K562 (cell line): ENCODE results near the gene ATP7B. TPM values are rescaled to one million over a fixed set of nuclear protein-coding genes. Genes with fewer than 3 reads are reported as not detected.

ENCODE experiments used
- BCL6 ChIP-seq: fragments of 250-450 bp; sonication (Bioruptor Pico); IDR thresholded peaks from 2 replicates; pipeline ENCODE4 v1.4.0; 2020
- CREBBP ChIP-seq: IDR thresholded peaks from one replicate; pipeline ENCODE4 v1.6.1; 2012; ENCODE audit warnings: low read depth, mild to moderate bottlenecking, control low read depth, inconsistent platforms, low read length
- ERF ChIP-seq: fragments of 450-650 bp; formaldehyde crosslinking; IDR thresholded peaks from 2 replicates; pipeline ENCODE4 v1.4.0; 2020; ENCODE audit warnings: mild to moderate bottlenecking, mixed read lengths
- ETS2 ChIP-seq: IDR thresholded peaks from 2 replicates; pipeline ENCODE4 v1.6.1; 2016; ENCODE audit warnings: borderline replicate concordance, missing genetic modification characterization, mild to moderate bottlenecking, moderate library complexity, missing compliant biosample characterization; ENCODE audit not compliant: poor library complexity, severe bottlenecking
- FOXA1 ChIP-seq: fragments of 450-650 bp; IDR thresholded peaks from 2 replicates; pipeline ENCODE4 v1.6.1; 2016; ENCODE audit warnings: mild to moderate bottlenecking, borderline replicate concordance
- HMGN3 ChIP-seq: IDR thresholded peaks from 2 replicates; pipeline ENCODE4 v1.6.1; 2011; ENCODE audit warnings: borderline replicate concordance, low read depth, mild to moderate bottlenecking, mixed read lengths, low read length; ENCODE audit not compliant: insufficient read length; ENCODE audit errors: extremely low read depth
- HOXB6 ChIP-seq: fragments of 250-450 bp; sonication (Bioruptor Pico); IDR thresholded peaks from 2 replicates; pipeline ENCODE4 v1.5.1; 2022; ENCODE audit warnings: mild to moderate bottlenecking, borderline replicate concordance
- ID3 ChIP-seq, 2 experiments: fragments of 250-450 bp in 1 of 2; fragments of 450-650 bp in 1 of 2; sonication (Bioruptor Pico) in 1 of 2; IDR thresholded peaks; 2 replicates each; pipeline versions ENCODE4 v1.6.1 to v1.8.0; 2016 to 2021; ENCODE audit warnings: mild to moderate bottlenecking in 2 of 2, moderate library complexity in 2 of 2, missing compliant biosample characterization in 1 of 2, missing genetic modification characterization in 1 of 2
- KAT7 ChIP-seq: sonication (generic); formaldehyde crosslinking; IDR thresholded peaks from 2 replicates; pipeline ENCODE4 v1.8.0; 2022; ENCODE audit warnings: missing genetic modification reagents, mild to moderate bottlenecking, borderline replicate concordance
- KLF6 ChIP-seq: fragments of 250-450 bp; sonication (Bioruptor Pico); IDR thresholded peaks from 2 replicates; pipeline ENCODE4 v1.4.0; 2020; ENCODE audit warnings: mild to moderate bottlenecking, moderate library complexity, borderline replicate concordance
- MAZ ChIP-seq, 2 experiments: fragments of 450-650 bp in 1 of 2; sonication (generic) in 1 of 2; formaldehyde crosslinking; IDR thresholded peaks in 1 of 2; conservative IDR thresholded peaks in 1 of 2; 2 replicates each; pipeline versions ENCODE4 v1.4.0 to v1.5.0; 2020; ENCODE audit warnings: mild to moderate bottlenecking in 1 of 2, missing genetic modification reagents in 1 of 2
- MEF2A ChIP-seq: IDR thresholded peaks from 2 replicates; pipeline ENCODE4 v1.6.1; 2011; ENCODE audit warnings: low read depth, mild to moderate bottlenecking, low read length, moderate library complexity; ENCODE audit not compliant: control insufficient read depth
- MLX ChIP-seq, 2 experiments: fragments of 450-650 bp in 1 of 2; sonication (generic) in 1 of 2; formaldehyde crosslinking; conservative IDR thresholded peaks; 2 replicates each; pipeline versions ENCODE4 v1.4.0 to v1.8.1; 2020 to 2022; ENCODE audit warnings: mild to moderate bottlenecking in 1 of 2, missing genetic modification reagents in 1 of 2
- NR4A1 ChIP-seq, 2 experiments: fragments of 250-450 bp in 1 of 2; fragments of 450-650 bp in 1 of 2; sonication (Bioruptor Pico) in 1 of 2; IDR thresholded peaks; 2 replicates each; pipeline versions ENCODE4 v1.4.0 to v1.6.1; 2016 to 2020; ENCODE audit warnings: mild to moderate bottlenecking in 2 of 2, missing compliant biosample characterization in 1 of 2, missing genetic modification characterization in 1 of 2, moderate library complexity in 1 of 2
- POLR2AphosphoS5 ChIP-seq: IDR thresholded peaks from 2 replicates; pipeline ENCODE4 v1.6.1; 2011; ENCODE audit warnings: mild to moderate bottlenecking, low read depth, low read length, moderate library complexity; ENCODE audit not compliant: control insufficient read depth, insufficient read depth
- PRPF4 ChIP-seq: fragments of 200-400 bp; formaldehyde crosslinking; IDR thresholded peaks from one replicate; pipeline ENCODE4 v1.6.1; 2017; ENCODE audit warnings: low read length, low read depth, mild to moderate bottlenecking; ENCODE audit not compliant: insufficient read depth, poor library complexity, severe bottlenecking
- RERE ChIP-seq: sonication (generic); formaldehyde crosslinking; IDR thresholded peaks from 2 replicates; pipeline ENCODE4 v1.8.0; 2023; ENCODE audit warnings: missing genetic modification reagents, mild to moderate bottlenecking, borderline replicate concordance
- XRCC3 ChIP-seq: fragments of 450-650 bp; IDR thresholded peaks from 2 replicates; pipeline ENCODE4 v1.6.1; 2017; ENCODE audit warnings: mild to moderate bottlenecking, moderate library complexity
- ZNF354B ChIP-seq: fragments of 250-450 bp; sonication (Bioruptor Pico); IDR thresholded peaks from 2 replicates; pipeline ENCODE4 v1.4.0; 2020
- polyA plus RNA-seq, 8 experiments: library from polyadenylated mRNA; depleted of rRNA in 4 of 8; stranded (reverse) in 5 of 8; unstranded in 3 of 8; fragments of >200 nt; fragmentation: Nextera tagmentation in 2 of 8; fragmentation: Illumina TruSeq in 1 of 8; extraction: Ambion mirVana in 2 of 8; extraction: Trizol in 1 of 8; gene quantifications; 2 replicates each; pipeline versions ENCODE4 v1.2.1 to v1.2.3, GENCODE V29; 2011 to 2014; ENCODE audit warnings: inconsistent platforms in 1 of 8, missing spikeins in 1 of 8
- total RNA-seq, 7 experiments: library from RNA; depleted of rRNA in 6 of 7; stranded (reverse); fragments of >200 nt in 6 of 7; fragmentation: Illumina TruSeq in 2 of 7; extraction: Trizol in 2 of 7; gene quantifications; 2 replicates each; pipeline versions ENCODE4 v1.2.1 to v1.2.3, GENCODE V29; 2011 to 2021; ENCODE audit warnings: low replicate concordance in 1 of 7

ATP7B gene
- total and polyA plus RNA-seq, 9 of the 15 experiments (the other 6 are each of a cell fraction or from before 2014, with no cell fraction given): 1.1 to 20.4 (median 8.5) TPM

- no peak for TF ChIP-seq MLX (CRISPR knock-in tag; conservative IDR thresholded peaks at IDR 0.05)
- TF ChIP-seq MAZ (CRISPR knock-in tag; conservative IDR thresholded peaks at IDR 0.05 in 1 of 2, IDR thresholded peaks at IDR 0.05 in 1 of 2): peak; percentile 82 to 86
- TF ChIP-seq HMGN3: peak; percentile 44
- no peak for TF ChIP-seq XRCC3
- TF ChIP-seq HOXB6 (CRISPR knock-in tag): no peak
- no peak for TF ChIP-seq PRPF4
- TF ChIP-seq CREBBP: no peak
- TF ChIP-seq RERE (CRISPR knock-in tag): no peak
- peak; percentile 82; the same call in 1 of the 2 replicates for TF ChIP-seq KAT7 (CRISPR knock-in tag)
- TF ChIP-seq ID3 (CRISPR knock-in tag; IDR thresholded peaks at IDR 0.05): no peak
- no peak for TF ChIP-seq ID3 (tag; IDR thresholded peaks at IDR 0.05)
- TF ChIP-seq KLF6 (CRISPR knock-in tag): no peak
- TF ChIP-seq BCL6 (CRISPR knock-in tag): no peak
- TF ChIP-seq MEF2A: no peak
- TF ChIP-seq POLR2AphosphoS5: peak; percentile 70; the same call in 1 of the 2 replicates
- no peak for TF ChIP-seq NR4A1 (CRISPR knock-in tag; IDR thresholded peaks at IDR 0.05)
- no peak for TF ChIP-seq NR4A1 (tag; IDR thresholded peaks at IDR 0.05)
- no peak for TF ChIP-seq ZNF354B (CRISPR knock-in tag)
- TF ChIP-seq FOXA1: no peak
- TF ChIP-seq ETS2 (tag): no peak
- TF ChIP-seq ERF (CRISPR knock-in tag): no peak
Observed at GRCh38 chr13:52011632-52012511, 622 bp upstream of the ATP7B start, which contains the start of gene ALG11 (continued).
